D721Med (cell line): ENCODE measurements around the gene SMIM1.

Source experiments
- DNase-seq: peaks from one replicate; pipeline ENCODE4 v3.0.0; 2011; ENCODE audit warnings: low spot score; ENCODE audit not compliant: insufficient read length
- FAIRE-seq: peaks from 2 replicates; lab custom pipeline; 2011; peaks lifted over from hg19 to GRCh38; lab: Jason Lieb, UNC
- TF ChIP-seq, protein P1 (sequence below): IDR thresholded peaks from 2 replicates; pipeline ENCODE4 v1.5.1; 2012; ENCODE audit warnings: mild to moderate bottlenecking, control low read depth; ENCODE audit not compliant: insufficient read depth; ENCODE audit errors: missing control alignments

The SMIM1 gene

GRCh38 chr1:3770047-3770765 lies 2.3 kb upstream of the SMIM1 start:
- TF ChIP-seq, protein P1, sequence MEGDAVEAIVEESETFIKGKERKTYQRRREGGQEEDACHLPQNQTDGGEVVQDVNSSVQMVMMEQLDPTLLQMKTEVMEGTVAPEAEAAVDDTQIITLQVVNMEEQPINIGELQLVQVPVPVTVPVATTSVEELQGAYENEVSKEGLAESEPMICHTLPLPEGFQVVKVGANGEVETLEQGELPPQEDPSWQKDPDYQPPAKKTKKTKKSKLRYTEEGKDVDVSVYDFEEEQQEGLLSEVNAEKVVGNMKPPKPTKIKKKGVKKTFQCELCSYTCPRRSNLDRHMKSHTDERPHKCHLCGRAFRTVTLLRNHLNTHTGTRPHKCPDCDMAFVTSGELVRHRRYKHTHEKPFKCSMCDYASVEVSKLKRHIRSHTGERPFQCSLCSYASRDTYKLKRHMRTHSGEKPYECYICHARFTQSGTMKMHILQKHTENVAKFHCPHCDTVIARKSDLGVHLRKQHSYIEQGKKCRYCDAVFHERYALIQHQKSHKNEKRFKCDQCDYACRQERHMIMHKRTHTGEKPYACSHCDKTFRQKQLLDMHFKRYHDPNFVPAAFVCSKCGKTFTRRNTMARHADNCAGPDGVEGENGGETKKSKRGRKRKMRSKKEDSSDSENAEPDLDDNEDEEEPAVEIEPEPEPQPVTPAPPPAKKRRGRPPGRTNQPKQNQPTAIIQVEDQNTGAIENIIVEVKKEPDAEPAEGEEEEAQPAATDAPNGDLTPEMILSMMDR, result no peak
- no peak for DNase-seq
- no peak for FAIRE-seq

DNA sequence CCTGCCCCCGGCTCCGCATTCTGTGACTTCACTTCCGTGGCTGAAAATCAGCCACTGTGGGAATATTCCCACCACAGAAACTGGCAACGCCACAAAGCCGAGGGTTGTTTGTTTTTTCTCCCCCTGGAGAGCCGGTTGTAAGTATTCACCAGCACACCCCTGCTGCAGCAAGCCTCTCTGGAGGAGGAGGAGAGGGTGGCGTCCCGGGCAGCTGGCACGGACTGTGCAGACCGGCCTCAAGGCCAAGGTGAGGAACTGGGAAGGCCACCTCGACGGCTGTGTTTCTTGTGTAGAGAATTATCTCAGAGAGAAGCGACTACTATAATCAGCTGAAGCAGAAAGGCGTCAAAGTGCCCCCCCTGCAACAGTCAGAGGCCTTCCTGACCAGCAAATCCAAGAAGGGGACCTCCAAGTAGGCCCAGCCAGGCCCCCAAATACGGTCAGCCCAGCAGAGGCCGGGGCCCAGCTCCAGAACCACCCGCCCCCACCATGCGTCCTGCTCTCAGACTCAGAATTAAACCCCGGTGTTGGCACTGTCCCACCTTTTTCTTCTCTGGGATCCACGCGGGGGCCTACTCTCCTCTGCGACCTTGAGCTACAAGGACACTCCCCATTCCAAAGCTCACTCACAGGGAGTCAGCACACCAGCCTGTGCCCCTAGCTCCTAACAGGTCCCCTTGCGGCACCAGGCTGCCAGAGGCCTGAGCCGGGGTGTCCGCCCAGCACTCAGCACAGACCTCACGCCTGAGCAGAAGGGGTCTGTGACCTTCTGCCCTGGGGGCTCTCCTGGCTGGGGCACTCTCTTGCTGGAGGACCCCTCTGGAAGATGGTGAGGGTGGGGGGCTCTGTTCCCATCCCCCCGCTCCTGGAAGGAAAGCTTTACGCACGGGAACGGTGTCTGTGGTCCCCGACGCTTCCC lies 1.2 kb upstream of the SMIM1 start:
- no peak for FAIRE-seq
- TF ChIP-seq, protein P1, result no peak
- no peak for DNase-seq

GRCh38 chr1:3772027-3772714 lies 378 bp upstream of the SMIM1 start:
- no peak for FAIRE-seq
- peak; percentile 94 for DNase-seq
- TF ChIP-seq, protein P1, result no peak

DNA sequence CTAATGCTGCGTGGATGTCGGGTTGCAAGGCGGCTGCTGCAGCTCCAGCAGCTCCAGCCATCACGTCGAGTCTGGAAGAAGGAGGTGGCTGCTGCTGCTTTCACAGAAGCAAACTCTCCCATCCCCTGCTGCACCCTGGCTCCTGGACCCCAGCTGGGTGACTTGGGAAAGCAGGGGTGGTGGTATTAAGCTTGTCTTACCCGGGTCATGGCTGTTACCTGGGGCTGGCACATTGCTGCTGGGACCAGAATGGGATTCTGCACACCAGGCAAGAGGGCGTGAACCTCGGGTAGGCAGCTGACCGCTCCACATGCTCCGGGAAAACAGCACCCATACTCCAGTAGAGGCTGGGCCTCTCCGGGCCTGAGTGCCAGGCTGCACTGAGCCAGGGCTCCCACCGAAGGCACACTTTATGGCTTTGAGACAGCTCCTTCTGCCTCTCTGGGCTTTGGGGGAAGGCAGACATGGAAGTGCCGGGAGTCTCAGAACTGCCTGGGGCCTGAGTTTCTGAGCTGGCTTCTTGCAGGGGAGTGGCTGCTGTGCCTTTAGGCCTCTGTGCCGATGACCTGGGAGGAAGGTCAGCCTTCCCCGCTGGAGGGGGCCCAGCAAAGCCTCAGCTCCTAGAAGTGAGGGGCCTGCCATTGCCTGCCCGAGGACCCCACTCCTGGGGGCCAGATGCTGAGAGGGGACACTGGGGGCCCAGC lies 1.2 kb downstream of the SMIM1 start:
- DNase-seq, result no peak
- FAIRE-seq, result no peak
- TF ChIP-seq, protein P1, result no peak

GRCh38 chr1:3774276-3774945 lies 1.9 kb downstream of the SMIM1 start:
- no peak for FAIRE-seq
- DNase-seq, result no peak
- TF ChIP-seq, protein P1, result no peak

DNA sequence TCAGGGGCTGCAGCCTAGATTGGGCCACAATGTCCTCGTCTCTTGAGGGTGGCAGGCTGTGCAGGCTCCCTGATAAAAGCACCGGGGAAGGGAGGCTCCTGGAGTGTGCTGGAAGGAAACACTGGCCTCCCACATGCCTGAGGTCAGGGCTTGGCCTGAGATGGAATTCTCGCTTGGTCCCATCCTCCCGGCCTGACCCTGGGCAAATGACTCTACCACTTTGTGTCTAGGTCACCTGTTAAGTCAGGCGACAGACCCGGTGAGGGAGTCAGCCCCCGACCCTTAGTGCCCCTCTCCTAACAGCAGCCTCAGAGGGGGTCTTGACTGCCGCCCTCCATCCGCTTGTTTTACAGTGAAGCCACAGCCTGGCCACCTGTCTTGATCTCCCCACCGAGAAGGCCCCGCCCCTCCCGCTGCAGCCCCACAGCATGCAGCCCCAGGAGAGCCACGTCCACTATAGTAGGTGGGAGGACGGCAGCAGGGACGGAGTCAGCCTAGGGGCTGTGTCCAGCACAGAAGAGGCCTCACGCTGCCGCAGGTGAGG lies 2.5 kb downstream of the SMIM1 start:
- no peak for FAIRE-seq
- no peak for DNase-seq
- TF ChIP-seq, protein P1, result no peak
